GM18907 (cell line): ENCODE measurements around the gene KCNJ4.
"Not testable (repeated sequence)": the region's sequence is repeated elsewhere in the genome, so short reads cannot be mapped to it uniquely, and the experiment has no call there.

Experiments
- ATAC-seq: cut with Tn5 transposase; IDR thresholded peaks from one replicate; pipeline ENCODE4 v1.9.1; 2021; ENCODE audit warnings: mild to moderate bottlenecking, moderate library complexity; ENCODE audit not compliant: unreplicated experiment

The KCNJ4 gene

DNA sequence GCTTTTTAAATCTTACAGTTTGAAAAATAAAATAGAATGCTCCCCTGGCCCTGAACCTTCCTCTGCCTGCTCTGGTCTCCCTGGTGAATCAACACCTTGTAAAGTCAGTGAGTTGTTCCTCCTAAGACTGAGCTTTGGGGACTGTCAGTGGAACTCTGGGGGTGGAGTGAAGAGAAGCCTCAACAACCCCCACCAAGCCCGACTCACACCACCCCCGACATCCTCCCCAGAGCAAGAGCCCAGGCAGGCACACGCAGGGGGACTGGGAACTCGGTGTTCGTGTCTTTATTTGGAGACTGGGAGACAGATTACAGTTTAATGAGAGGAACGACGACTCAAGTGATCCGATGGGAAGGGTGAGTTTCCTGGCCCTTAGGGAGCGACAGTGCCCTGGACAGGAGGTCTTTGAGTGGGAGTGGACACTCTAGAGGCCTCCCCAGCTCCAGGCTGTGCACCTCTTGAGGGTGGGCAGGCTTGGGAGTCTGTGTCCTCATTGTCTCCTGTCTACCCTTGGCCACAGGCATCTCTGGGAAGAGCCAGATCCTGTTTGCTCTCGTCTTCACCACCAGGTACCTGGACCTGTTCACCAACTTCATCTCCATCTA is 19.1 kb upstream of the KCNJ4 start:
- ATAC-seq = no peak

DNA sequence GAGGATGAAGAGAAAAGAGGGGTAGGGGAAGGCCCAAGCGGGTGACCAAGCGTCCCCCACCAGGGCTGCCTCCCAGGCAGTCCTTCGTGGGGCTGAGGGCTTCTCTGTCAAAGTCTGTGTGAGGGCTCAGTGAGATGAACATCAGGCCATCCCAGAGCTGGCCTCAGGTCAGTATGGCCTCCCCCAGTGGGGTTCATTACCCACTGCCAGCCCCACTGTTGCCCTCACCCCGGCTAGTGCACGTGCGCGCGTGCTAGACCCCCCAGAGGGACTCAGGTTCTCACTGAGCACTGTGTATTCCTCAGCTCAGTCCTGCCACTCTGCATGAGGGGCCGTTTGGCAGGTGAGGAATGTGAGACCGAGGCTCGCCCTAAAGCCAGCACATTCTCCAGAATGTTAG is 16.2 kb upstream of the KCNJ4 start:
- ATAC-seq = no peak

DNA sequence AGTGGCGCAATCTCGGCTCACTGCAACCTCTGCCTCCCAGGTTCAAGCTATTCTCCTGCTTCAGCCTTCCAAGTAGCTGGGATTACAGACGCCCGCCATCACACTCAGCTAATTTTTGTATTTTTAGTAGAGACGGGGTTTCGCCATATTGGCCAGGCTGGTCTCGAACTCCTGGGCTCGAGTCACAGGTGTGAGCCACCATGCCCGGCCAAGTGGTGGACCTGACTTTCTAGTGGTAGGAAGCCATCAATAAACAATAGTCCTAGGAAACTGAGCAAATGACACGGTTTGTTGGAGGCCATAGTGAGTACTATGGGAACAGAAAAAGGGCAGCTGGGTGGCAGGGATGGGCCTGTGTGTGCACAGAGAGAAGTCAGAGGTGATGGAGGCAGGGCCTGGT is 15.2 kb upstream of the KCNJ4 start:
- ATAC-seq = not testable (repeated sequence)

DNA sequence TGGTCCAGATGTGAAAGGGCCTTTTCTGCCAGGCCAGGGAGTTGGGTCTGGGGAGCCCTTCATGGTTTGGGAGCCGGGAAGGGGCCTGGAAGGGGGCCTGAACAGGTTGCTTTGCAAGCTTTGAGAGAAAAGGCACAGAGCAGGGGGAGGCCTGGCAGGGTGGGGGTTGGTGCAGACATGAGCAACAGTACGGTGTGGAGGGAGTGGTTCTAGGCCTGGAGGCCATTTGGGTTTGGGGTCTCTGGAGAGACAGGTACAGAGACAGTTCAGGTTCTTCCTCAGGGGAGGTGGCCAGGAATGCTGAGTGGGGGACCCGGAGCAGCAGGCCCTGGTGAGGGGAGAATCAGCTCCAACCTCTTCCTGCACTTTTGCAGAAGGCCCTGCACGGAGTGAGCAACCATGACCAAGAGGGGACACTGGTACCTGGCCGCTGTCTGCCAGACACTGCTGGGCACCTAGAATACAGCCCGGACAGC is 14.3 kb upstream of the KCNJ4 start:
- ATAC-seq = no peak

DNA sequence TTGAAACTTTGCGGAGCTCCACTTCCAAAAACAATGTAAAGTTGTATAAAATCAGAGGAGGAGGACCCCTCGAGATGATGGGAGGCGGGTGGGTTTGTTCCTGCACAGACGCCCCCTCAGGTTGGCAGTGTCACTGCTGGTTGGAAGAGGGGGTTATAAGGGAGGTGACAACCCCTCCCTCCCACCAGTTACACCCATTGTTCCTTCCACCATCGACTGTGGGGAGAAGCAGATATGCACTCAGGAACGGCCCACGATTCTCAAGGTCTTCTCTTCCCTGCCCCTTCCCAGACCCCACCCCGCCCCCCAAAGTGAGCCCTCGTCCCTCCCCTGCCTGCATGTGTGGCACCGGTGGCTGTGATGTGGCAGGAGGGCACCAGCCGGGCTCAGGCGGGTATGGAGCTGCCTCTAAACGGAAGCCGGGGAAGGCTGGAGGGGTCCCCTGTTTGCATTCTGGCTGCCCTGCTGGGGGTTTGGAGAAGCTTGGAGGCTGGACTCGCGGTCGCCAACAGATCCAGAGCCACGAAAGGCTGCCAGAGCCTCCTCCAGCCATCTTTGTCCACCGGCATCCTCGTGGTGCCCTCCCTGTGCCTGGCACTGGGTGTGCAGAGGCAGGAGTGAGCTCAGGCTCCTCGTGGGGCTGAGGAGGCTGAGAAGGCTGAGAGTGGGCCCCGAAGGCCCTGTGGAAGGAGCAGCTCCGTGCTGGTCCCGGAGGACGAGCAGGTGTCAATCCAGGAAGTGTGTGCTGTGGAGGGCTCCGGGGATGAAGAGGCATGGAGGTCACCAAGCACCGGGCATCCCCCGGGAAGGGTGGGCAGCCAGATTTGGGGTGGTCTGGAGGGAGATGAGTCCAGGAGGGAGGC is 13.7 kb upstream of the KCNJ4 start:
- no peak for ATAC-seq

DNA sequence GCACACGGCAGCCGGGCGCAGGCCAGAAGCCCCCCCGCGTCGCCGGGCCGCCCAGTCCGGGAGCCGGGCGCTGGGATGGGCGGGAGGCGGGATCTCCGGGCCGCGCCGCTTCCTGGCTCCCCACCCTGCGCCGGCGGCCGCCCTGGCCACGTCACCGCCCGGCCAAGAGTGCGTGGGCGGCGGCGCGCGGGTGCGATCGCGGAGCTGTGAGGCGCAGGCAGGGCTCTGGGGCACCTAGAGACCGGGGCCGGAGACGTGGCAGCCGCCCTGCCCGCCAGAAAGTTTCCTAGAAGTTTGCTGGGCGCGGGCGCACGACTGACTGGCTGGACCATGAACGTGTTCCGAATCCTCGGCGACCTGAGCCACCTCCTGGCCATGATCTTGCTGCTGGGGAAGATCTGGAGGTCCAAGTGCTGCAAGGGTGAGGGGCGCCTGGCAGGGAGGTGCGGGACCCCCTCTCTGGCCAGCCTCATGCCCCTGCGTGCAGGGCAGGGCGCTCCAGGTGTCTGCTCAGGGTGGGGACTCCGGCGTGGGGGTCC is 13.0 kb upstream of the KCNJ4 start, which contains the start of gene KDELR3:
Gene KDELR3, plus strand, starts transcription at position 193 of the 539 bp plus-strand sequence. Its CDS starts 138 bp downstream, at position 331.
- ATAC-seq = no peak

DNA sequence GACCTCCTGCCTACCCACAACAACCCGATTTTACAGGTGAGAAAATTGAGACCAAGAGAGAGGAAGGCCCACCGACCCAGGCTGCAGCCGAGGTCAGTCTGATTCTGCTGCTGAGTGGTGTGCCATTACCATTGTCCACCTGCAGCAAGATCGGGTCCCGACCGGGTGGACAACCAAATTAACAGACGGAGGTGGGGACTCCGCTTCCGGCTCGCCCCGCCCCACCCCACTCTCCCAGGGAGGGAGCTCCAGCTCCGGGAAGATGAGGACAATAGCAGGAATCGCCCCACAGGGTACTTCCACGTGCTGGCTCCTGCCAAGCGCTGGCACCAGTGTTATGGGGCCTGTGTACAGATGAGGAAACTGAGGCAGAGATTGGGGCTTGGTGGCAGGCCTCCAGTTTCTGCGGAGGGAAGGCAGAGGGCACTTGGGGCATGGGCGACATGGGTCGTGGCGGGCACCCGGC is 12.5 kb upstream of the KCNJ4 start:
- ATAC-seq = no peak

DNA sequence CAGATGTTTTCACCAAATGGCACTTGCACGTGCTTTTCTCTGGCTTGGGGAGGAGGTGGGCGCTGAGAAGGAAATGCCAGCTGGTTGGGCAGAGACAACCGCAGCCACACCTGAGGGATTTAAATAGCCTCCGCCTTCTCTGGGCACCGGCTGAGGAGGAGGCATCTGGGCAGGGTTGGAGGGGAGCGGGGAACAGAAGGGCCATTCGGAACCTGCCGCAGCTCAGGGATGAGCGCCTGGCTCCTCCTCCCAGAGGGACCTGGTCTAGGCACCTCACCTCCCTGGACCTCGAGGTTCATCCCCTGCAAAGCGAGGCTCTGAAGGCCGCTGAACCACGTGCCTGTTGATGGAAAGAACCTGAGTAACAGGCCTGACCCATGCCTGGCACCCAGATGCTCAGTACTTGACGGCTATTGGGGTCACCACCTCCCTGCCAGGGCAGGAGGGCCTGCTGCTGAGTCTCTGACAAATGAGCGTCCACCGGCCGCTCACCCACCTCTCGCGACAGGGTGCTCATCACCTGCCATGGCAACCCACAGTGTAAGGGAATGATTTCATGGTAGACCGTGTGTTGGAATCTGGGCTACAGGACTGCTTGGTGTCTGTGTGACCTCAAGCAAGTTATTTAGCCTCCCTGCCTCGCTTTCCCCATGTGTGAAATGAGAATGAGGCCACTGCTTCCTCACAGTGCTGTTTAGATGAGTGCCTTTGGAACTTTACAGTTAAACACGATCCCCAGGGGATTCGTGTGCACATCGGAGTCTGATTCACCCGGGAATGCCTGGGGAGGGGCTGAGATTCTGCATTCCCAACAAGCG is 10.9 kb upstream of the KCNJ4 start:
- ATAC-seq = no peak

DNA sequence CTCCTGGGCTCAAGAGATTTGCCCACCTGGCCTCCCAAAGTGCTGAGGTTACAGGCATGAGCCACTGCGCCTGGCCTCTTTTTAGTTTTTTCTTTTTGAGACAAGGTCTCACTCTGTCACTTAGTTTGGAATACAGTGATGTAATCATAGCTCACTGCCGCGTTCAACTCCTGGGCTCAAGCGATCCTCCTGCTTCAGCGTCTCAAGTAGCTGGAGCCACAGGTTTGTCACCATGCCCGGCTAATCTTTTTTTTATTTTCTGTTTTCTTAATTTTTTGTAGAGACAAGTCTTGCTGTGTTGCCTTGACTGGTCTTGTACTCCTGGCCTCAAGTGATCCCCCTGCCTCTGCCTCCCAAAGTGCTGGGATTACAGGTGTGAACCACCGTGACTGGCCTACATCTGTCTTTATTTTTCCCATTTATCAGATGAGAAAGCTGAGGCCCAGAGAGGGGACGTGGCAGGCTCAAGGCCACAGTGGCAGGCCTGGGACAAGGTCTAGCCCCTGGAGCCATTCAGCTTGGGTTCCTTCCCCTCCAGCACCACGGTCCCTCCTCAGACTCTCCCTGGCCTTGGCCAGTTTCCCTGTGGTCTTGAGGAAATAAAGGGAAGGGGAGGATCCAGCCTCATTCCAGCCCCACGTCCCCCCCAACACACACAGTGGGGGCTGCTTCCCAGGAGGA is 10.1 kb upstream of the KCNJ4 start:
- ATAC-seq = no peak

DNA sequence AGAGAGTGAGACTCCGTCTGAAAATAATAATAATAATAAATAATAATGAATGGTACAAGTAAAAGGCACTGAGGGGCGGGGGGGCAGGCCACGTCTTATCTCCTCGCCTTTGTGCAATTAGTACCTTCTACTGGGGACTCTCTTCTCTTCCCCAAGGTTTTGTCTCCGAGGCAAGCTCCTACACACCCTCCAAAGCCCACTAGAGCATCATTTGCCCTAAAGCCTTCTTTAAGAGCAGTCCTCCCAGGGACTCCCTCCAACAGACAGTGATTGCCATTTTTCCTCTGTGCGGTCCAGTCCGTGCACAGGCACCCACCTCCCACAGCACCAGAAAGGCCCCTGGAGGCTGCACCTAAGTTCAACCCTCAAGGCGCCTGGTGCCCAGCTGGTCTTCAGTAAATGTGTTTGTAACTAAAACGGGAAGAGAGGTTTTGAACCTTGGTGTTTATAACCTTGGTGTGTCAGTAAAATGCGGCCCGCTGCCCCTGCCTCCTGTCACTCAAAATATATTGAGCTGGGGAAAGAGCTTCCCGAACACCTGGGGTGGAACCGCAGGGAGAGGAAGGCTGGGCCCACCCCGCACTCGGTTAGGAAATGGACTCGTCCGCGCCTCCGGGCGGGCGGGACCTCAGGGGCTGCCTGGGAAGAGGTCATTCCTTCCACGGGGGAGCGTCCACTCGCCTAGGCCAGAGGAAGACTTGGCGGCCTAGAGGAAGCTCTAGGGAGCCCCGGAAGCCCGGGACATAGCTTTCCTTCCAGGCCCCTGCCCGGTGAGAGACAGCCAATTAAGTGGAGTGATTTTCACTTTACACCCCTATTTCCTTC is 8.2 kb upstream of the KCNJ4 start:
- no peak for ATAC-seq

DNA sequence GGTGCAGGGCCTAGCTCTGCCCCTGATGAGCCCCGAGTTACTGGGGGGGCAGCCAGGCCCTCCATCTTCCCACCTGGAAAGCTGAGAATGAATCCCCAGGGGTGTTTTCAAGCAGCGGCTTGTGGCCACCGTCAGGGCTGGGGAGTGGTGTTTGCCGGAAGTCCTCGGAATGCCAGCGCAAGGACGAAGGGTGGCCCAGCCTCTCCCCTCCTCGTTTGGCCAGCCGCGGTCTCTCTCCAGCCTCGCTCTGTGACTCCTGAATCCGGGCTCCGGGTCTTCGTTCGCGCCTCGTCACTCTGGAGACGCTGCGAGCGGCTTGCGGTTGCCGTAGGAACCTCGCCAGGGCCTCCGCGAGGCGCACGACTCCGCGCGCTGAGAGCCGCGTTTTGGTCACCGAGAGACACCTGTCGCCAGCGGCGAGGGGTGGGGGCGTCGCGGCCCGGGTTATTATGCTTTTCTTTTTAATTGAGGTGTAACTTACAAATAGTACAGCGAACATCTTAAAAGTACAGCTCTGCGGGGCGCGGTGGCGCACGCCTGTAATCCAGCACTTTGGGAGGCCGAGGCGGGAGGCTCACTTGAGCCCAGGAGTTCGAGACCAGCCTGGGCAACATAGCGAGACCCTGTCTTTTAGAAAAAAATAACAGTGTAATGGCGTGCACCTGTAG is 6.5 kb upstream of the KCNJ4 start:
- ATAC-seq = no peak

DNA sequence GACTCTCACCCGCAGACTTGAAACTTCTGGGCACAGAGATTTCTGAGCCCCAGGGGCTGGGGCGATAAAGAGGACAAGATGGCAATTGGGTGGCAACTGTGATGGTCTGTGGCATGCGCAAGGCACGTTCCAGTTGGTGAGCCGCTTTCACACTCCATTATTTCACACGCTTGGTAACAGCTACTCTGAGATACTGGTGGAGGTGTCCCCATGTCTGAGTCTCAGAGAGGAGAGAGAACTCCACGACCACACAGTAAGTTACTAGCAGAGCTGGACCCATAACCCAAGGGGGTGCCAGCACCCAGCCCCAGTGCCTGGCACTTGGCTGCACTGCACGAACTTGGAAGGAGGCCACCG is 6.0 kb upstream of the KCNJ4 start:
- ATAC-seq = no peak

DNA sequence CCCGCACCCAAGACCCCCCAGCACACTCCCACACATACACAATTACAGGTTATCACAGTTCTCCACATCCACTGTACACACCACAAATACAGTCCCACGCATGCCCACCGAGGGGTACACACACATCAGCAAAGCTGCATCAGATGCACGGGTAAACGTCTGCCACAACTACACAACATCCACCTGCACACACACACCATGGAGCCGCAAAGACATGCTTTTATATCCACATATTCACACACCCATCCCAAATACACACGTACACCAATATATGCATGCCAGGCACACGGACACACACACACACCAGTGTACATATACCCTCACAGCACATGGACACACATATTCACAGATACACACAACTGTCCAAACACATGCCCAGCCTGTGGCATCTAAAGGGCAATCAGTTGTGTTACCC is 5.4 kb upstream of the KCNJ4 start:
- no peak for ATAC-seq

DNA sequence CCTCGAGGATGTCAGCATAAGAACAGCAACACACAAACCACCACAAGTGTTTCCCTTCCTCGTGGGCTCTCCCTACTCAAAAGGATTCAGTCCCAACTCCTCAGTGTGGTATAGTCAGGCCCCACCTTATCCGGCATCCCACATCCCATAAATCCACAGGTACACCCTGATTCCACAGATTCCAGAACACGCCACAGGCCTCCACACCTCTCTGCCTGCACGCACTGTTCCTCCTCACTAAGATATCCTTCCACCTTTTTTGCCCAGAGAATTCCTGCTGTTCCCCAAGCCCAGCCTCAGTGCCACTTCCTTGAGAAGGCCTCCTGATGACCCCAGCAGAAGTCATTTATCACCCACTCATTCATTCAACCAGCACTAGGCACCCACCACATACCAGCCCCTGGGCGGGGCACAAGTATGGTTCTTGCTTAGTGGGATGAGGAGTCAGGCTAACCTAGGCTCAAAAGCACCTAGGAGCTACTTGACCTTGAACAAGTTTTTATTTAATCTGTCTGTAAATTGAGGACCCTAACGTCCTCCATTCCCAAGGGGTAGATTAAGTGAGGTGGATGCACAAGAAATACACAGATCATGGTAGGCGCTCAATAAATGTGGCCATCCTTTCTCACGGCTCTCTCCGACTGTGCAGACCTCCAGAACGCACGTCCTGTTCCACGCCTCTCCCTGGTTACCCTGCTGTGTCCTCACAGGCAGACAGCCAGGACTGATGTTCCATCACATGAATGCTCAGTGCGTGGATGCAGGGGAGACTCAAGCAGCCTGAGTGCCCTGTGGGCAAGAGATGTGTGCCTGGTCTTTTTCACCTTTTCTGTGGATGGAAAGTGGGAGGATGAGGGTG is 2.1 kb upstream of the KCNJ4 start:
- ATAC-seq = no peak

DNA sequence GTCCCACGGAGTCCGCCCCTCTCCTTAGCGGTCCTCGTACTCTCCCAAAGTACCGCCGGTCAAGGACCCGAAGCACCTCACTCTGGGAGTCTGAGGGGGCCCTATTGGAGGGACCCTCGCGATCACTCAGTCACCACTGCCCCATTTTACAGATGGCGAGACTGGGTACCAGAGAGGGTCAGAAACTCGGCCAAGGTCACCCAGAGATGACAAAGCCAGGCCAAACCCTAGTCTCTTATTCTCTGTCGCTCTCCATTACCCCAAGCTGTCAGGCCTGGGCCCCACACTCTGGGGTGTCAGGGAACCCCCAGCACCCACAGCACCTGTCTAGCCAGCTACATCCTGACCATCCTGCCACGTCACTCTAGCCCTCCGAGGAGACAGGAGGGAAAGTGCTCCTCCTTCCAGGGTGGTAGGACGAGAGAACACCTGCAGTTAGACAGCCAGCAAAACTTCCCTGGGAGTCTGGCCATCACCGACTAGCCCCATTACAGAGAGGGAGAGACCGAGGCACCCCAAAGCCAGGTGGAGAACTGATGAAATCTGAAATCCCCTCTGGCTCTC is 1.4 kb upstream of the KCNJ4 start:
- no peak for ATAC-seq

DNA sequence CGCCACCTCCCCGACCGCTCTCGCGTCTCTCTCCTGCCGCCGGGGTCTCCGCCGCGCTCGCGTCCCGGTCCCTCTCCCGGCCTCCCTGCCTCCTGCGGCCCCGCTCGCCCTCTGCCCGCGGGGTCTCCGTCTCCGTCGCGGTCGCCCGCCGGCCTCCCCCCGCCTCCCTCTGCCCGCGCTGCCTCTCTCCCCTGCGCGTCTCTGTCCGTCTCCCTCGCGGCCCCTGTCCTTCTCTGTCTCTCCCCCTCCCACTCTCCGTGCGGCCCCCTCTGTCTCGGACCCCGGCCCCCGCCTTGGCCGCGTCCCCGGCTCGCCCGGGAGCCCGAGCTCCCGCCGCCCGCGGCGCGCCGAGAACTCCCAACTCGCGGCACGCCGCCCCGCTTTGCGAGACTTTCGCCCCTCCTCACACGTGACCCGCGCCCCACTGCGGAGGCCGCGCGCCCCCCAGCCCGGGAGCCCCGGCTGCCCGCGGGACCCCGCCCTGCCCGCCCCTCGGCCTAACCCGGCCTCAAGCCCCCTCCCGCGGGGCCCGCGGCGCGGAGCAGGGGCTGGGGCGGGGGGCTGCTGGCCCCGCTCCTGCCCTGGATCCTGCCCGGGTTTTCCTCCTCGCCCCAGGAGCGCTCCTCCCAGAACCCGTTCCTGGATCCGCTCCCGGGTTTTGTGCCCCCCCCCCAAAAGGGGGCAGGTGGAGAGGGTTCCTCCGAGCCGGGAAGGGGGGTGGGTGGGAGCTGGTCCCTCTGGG is 702 bp upstream of the KCNJ4 start:
- ATAC-seq = no peak

DNA sequence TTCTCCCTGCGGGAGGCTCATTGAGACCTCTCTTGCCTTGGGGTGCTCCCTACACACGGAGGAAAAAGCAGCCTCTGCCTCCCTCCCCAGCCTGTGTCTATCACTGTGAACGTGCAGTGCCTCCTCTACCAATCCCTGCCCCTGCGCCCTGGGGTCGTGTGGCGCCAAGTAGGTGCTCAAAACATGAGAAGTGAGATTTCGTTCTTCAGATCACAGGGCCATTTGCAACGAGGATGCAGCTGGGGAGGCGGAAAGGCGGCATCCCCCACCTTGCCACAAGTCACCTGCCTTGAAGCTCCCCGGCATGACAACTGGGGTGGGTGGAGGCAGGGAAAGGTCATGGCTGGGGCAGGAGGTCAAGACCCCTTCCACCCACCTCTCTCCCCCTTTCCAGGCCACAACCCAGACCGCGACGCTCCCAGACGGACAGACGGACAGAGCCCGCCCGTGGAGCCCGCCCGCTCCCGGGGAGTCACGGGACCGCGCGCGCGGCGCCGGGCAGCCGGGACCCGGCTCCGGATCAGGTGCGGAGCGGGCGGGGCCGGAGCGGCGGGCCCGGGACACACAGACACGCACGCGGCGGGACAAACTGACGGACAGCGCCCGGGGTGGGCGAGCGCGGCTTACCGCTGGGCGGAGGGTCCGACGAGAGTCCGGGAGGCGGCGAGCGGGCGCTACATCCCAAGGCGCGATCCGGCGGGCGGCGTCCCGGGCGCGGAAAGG is 485 bp downstream of the KCNJ4 start:
- ATAC-seq = no peak
